IPS DF 6.9 (cell line): Measurements from ENCODE around the gene SNED1.
"Not testable (repeated sequence)": the region's sequence is repeated elsewhere in the genome, so short reads cannot be mapped to it uniquely, and the experiment has no call there.

Experiments
- DNase-seq: peaks from one replicate; pipeline ENCODE4 v3.0.0-alpha.2; 2013; ENCODE audit warnings: low read depth, low spot score
- H3K27ac ChIP-seq: one replicate; pipeline ENCODE4 v1.5.1; 2013; ENCODE audit warnings: low read length, control low read depth
- H3K27me3 ChIP-seq: 2 replicates; pipeline ENCODE4 v1.6.1; 2013; ENCODE audit warnings: mild to moderate bottlenecking, low read length; ENCODE audit not compliant: control insufficient read depth, insufficient read depth
- H3K36me3 ChIP-seq: 2 replicates; pipeline ENCODE4 v1.6.1; 2013; ENCODE audit warnings: low read length; ENCODE audit not compliant: control insufficient read depth, insufficient read depth
- H3K4me1 ChIP-seq: 2 replicates; pipeline ENCODE4 v1.6.1; 2013; ENCODE audit warnings: low read length; ENCODE audit not compliant: control insufficient read depth, insufficient read depth
- H3K4me3 ChIP-seq: 2 replicates; pipeline ENCODE4 v1.5.1; 2013; ENCODE audit warnings: mild to moderate bottlenecking, low read length
- H3K9me3 ChIP-seq: 2 replicates; pipeline ENCODE4 v1.6.1; 2013; ENCODE audit warnings: low read length, inconsistent platforms; ENCODE audit not compliant: control insufficient read depth, insufficient read depth
- WGBS: extraction: QIAGEN DNeasy Blood & Tissue Kit; methylation state at CpG from one replicate; pipeline ENCODE4 v1.1.7; 2013; ENCODE audit warnings: mixed read lengths, missing lambda C conversion rate; ENCODE audit not compliant: insufficient read length, insufficient coverage; 5-methylcytosine and 5-hydroxymethylcytosine counted together

Gene SNED1

DNA sequence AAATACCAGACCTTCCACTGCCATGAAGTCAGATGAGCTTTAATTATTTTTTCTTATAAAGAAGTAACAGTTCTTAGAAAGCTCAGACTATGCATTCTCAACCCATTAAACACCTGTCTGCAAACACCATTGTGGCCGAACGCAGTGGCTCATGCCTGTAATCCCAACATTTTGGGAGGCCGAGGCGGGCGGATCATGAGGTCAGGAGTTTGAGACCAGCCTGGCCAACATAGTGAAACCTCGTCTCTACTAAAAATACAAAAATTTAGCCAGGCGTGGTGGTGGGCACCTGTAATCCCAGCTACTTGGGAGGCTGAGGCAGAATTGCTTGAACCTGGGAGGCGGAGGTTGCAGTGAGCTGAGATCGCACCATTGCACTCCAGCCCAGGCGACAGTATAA, 106.2 kb downstream of the SNED1 start:
- not testable (repeated sequence) for H3K4me3 ChIP-seq, H3K4me1 ChIP-seq, H3K36me3 ChIP-seq, DNase-seq, H3K9me3 ChIP-seq, H3K27me3 ChIP-seq, H3K27ac ChIP-seq
- no CpG with 5 or more reads among the region's 10 CpGs for WGBS

DNA sequence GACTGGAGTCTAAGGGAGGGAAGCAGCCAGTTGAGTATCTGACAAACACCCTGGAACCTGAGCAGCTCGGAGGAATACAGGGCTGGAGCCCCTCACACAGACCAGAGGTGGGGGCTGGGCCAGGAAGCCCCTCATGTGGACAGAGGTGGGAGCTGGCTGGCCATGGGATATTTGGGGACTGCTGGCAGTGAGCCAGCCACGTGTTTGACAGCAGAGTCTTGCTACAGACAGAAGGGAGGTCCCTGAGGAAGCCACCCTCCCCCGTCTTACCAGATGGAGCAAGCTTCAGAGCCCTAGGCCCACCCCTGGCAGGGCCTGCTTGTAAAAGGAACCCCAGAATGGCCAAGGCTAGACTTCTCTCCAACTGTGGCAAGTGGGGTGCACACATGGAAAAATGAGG, 107.2 kb downstream of the SNED1 start:
- no peak overlapping the region for H3K27ac ChIP-seq
- H3K4me1 ChIP-seq, result peaks cover 3% of the 10 kb centered on the region; the same call in 1 of the 2 replicates
- H3K4me3 ChIP-seq, result no peak overlapping the region
- H3K27me3 ChIP-seq, result no peaks in the 10 kb centered on the region
- DNase-seq, result no peak
- H3K9me3 ChIP-seq, result no peaks in the 10 kb centered on the region
- no peaks in the 10 kb centered on the region for H3K36me3 ChIP-seq
- WGBS, result no CpG with 5 or more reads among the region's 3 CpGs

DNA sequence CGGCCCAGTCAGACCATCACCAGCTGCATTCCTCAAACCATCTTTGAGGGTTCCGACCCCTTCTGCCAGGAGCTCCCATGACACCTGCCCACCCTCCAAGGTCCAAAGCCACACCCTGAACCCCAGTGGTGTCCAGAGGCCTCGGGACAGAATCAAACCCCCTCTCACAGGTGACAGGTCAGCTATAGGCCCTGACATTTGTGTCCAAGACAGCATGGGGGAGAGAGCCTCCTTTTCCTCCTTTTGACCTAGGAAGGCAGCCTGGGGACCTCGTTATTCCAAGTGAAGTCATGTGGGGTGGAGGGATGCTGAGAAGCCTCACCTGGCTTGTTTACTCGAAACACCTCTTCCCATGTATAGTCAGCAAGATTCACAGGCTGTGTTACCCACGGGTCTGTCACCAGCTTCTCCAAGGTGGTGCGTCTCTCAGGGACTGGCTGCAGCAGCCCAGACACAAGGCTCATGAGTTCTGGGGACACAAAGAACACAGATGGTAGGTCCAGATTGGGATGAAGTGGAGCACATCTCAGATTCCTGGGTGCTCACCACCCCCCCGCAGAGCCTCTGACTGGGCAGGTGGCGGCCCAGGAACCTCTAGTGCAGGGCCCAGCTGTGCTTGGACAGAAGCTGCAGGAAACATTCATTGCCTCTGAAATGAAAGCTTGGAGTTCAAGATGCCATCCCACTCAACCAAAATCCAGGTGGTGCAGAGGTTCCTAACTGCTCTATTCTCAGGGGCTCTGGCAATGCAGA, 108.8 kb downstream of the SNED1 start:
- H3K27ac ChIP-seq, result no peak overlapping the region
- no peaks in the 10 kb centered on the region for H3K36me3 ChIP-seq
- H3K27me3 ChIP-seq, result no peaks in the 10 kb centered on the region
- no peaks in the 10 kb centered on the region for H3K9me3 ChIP-seq
- no peak overlapping the region for H3K4me3 ChIP-seq
- H3K4me1 ChIP-seq, result no peaks in the 10 kb centered on the region
- no peak for DNase-seq
- no CpG with 5 or more reads among the region's 9 CpGs for WGBS

DNA sequence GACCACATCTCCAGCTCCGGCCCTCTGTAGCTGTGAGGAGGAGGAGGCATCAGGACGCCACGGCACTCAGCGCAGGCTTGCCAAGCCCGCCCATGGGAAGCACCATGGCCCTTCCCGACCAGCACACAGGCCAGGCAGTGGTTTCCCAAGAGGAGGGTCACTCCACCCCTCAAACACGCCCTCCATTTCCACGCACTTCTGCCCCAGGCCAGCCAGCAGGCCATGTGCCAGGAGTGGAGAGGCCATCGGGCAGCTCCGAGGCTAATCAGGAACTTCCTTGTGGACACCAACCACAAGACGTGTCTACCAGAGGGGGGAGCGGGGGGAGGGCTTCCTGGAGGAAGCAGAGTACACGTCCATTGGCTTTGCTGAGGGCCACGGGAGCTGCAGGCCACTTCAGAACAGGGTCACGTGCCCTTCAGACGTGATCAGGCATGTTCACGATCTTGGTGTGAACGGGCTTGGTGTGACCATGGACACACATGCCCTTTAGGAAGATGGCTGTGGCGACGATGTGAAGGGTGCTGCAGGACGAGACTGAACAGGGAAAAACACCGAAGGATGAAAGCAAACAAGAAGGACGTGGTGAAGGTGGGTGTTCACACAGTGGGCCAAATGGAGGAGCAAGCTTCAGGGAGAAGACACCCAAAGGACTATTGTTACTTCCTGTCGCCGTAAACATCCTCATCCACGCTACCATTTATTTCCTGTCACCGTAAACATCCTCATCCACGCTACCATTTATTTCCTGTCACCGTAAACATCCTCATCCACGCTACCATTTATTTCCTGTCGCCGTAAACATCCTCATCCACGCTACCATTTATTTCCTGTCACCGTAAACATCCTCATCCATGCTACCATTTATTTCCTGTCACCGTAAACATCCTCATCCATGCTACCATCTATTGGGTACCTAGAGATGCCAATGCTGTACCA, 110.1 kb downstream of the SNED1 start:
- Histone ChIP-seq H3K4me1 (no peaks in the 10 kb centered on the region), H3K4me3 (no peak overlapping the region), H3K9me3 (no peaks in the 10 kb centered on the region), H3K27me3 (no peaks in the 10 kb centered on the region), H3K27ac (no peak overlapping the region), H3K36me3 (0 out of 2 replicates have a peak, but pooled peaks cover 2% of the 10 kb centered on the region)
- no peak for DNase-seq
- WGBS, result 100% methylated on average over 5 of the region's 35 CpGs

DNA sequence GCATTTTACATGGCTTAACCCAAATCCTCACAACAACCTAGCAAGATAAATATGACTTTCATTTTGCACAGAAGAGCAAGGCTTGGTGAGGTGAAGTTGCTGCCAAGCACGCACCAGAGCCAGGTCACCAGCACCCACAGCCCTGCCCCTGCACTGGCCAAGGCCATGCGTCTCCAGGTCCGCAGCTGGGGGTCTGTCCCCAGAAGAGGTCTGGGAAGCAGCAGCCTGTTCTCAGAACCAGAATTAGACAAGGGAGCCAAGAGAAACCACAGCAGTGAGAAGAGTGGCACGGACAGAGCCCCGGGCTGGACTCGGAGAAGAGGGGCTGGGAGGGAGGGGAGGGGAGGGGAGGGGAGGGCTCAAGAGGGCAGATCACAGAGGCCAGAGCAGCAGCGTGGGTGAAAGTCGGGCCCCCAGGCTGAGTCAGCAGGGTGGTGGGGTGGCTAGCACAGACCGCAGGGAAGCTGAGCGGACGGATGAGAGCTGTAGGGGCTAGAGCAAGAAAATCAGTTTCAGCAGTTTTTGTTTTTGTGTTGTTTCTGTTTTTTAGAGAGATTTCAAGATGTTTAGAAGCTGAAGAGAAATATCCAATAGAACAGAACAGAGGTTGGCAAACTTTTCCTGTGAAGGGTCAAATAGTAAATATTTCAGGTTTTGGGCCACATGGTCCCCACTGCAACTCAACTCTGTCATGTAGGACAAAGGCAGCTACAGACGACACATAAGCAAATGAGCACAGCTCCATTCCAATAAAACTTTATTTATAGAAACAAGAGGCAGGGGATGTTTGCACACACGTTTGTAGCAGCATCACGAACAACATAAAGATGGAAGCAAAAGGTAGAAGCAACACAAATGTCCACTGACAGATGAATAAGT, 111.0 kb downstream of the SNED1 start:
- no peak for DNase-seq
- Histone ChIP-seq H3K4me1 (no peaks in the 10 kb centered on the region), H3K27me3 (no peaks in the 10 kb centered on the region), H3K4me3 (no peak overlapping the region), H3K9me3 (no peaks in the 10 kb centered on the region), H3K27ac (no peak overlapping the region), H3K36me3 (0 out of 2 replicates have a peak, but pooled peaks cover 2% of the 10 kb centered on the region)
- no CpG with 5 or more reads among the region's 14 CpGs for WGBS

DNA sequence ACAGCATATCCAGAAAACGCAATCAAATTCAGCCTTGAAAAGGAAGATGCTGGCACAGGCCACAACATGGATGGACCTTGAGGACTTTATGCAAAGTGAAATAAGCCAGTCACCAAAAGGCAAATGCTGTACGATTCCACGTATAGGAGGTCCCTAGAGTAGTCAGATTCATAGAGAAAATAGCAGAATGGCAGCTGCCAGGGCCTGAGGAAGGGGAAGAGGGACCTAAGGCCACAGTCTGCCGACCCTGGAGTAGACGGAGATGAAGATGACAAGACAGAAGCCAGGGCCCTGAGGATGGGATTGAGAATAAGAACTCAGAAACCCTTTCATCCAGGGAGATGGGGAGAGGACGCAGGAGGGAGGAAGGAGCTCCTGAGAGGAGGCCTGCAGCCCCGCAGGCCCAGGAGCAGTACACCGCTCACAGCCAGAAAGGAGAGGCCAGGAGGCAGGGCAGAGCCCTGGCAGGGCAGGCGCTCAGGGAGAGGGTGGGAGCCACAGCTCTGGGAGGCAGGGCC, 111.7 kb downstream of the SNED1 start:
- no peak for DNase-seq
- no peaks in the 10 kb centered on the region for H3K27me3 ChIP-seq
- H3K9me3 ChIP-seq, result no peaks in the 10 kb centered on the region
- WGBS, result no CpG with 5 or more reads among the region's 9 CpGs
- no peak overlapping the region for H3K27ac ChIP-seq
- peaks cover 7% of the 10 kb centered on the region for H3K36me3 ChIP-seq
- H3K4me3 ChIP-seq, result no peak overlapping the region
- H3K4me1 ChIP-seq, result no peaks in the 10 kb centered on the region

DNA sequence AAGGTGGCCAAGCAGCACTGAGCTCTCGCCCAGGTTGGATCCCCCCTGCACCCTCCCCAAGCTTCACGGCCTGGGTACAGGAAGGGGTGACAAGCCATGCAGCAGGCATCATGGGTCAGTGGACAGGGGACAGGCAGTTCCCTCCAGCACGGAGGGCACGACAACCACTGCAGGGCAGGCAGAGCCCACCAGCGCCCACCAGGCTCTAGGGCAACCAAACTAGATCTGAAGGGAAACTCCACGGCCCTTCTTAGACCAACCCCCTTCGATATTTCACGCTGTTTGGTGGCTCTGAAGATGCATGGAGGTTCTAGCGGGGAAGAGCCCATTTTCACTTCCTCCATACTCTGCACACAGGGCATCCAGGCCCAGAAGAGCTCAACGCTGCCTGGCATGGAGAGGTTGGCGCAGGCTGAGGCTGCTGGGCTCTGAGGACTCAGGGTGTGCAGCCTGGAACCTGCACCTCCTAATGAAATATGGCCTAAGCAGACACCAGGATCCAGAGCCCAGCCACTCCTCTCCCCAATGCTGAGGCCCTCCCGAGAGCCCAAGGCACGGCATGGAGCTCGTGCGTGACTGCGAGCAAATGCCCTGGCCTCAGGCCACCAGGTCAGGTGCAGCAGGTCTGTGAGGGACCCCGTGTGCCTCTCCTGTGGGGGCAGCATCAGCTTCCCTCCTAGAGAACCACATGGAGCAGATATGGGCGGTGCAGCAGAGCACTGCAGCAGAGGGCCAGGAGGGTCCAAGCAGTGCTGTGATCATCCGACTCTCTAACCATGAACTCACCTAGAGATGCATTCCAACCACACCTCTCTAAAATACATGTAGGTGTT, 112.4 kb downstream of the SNED1 start:
- Histone ChIP-seq H3K4me1 (no peaks in the 10 kb centered on the region), H3K27ac (no peak overlapping the region), H3K27me3 (no peaks in the 10 kb centered on the region), H3K9me3 (no peaks in the 10 kb centered on the region), H3K4me3 (no peak overlapping the region), H3K36me3 (peaks cover 8% of the 10 kb centered on the region)
- WGBS, result no CpG with 5 or more reads among the region's 19 CpGs
- DNase-seq, result no peak

DNA sequence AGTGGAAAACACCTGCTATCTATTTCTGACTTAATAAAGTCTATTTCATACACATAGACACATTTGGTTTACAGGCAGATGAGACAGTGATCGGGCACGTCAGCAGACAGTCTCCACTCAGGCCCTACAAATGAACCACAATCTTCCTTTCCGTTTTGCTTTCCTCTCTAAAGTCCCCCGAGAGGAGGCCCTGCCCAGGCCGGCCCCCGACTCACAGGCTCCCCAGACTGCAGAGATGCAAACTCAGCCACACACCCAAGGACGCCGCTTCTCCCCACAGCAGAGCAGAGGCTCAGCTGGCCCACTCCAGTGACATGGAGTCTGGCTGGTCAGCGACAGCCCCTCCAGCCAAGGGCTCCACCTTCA, 113.0 kb downstream of the SNED1 start:
- no peaks in the 10 kb centered on the region for H3K27me3 ChIP-seq
- H3K9me3 ChIP-seq, result no peaks in the 10 kb centered on the region
- no peak overlapping the region for H3K27ac ChIP-seq
- no CpG with 5 or more reads among the region's 9 CpGs for WGBS
- no peaks in the 10 kb centered on the region for H3K4me1 ChIP-seq
- DNase-seq, result no peak
- H3K36me3 ChIP-seq, result peaks cover 8% of the 10 kb centered on the region
- H3K4me3 ChIP-seq, result no peak overlapping the region

DNA sequence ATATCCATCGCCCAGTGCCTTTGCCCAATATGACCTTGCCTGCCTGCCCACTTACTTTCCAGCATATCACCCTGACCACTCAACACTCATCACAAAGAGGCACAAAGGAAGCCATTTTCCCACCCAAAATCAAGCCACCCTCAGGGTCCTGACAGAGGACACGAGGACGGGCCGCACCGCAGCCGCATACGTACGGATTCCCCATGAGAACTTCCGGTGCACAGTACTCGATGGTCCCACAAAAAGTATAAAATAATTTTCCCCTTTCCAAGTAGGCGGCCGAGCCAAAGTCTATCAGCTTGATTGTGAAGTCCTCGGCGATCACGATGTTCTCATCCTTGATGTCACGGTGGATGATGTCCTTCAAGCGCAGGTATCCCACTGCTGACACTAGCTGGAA, 113.6 kb downstream of the SNED1 start:
- no CpG with 5 or more reads among the region's 17 CpGs for WGBS
- H3K4me1 ChIP-seq, result no peaks in the 10 kb centered on the region
- no peaks in the 10 kb centered on the region for H3K27me3 ChIP-seq
- H3K4me3 ChIP-seq, result no peak overlapping the region
- H3K36me3 ChIP-seq, result peaks cover 8% of the 10 kb centered on the region
- no peak overlapping the region for H3K27ac ChIP-seq
- H3K9me3 ChIP-seq, result no peaks in the 10 kb centered on the region
- no peak for DNase-seq
